Measurements from ENCODE around the gene GPR161. TPM values are rescaled to one million over a fixed set of nuclear protein-coding genes. Genes with fewer than 3 reads are reported as not detected.

The GPR161 gene
- total and polyA plus RNA-seq, 8 donors, result 1.1 to 8.1 (median 4.2) TPM

GRCh38 chr1:168083456-168084325 lies 53.0 kb downstream of the GPR161 start:
- intact Hi-C loops (cut with DNase I; ENCODE audit: low total_unique reads), result no loop called here
- no peaks in the 10 kb centered on the region for H3K9me3 ChIP-seq
- H3K36me3 ChIP-seq, result peaks cover 0 to 6% (median 5%) of the 10 kb centered on the region in 4 donors
- no peak for DNase-seq
- H3K27me3 ChIP-seq, result no peaks in the 10 kb centered on the region
- H3K4me3 ChIP-seq, result no peak overlapping the region
- peaks cover 0 to 36% (median 19%) of the 10 kb centered on the region in 4 donors for H3K4me1 ChIP-seq
- TF ChIP-seq CTCF (IDR thresholded peaks at IDR 0.05) (no peak), EP300 (IDR thresholded peaks at IDR 0.05) (no peak), POLR2A (IDR thresholded peaks at IDR 0.05) (no peak), POLR2AphosphoS5 (IDR thresholded peaks at IDR 0.05) (no peak)
- H3K27ac ChIP-seq, result peak overlapping the region in 1 of 5 donors; percentile 64
- 78 to 88% (median 81%) methylated on average over 7 of the region's 7 CpGs for WGBS, 5 donors

- peaks cover 2 to 21% (median 19%) of the 10 kb centered on the region in 4 donors for H3K36me3 ChIP-seq
- peaks cover 0 to 36% (median 19%) of the 10 kb centered on the region in 4 donors for H3K4me1 ChIP-seq
- intact Hi-C loops (cut with DNase I; ENCODE audit: low total_unique reads), result no loop called here
- no peaks in the 10 kb centered on the region for H3K27me3 ChIP-seq
- peak overlapping the region in 3 of 5 donors; percentile 22 to 50 (median 40) for H3K27ac ChIP-seq
- no peak for TF ChIP-seq POLR2A (IDR thresholded peaks at IDR 0.05)
- TF ChIP-seq CTCF (IDR thresholded peaks at IDR 0.05), result peak in 5 of 7 experiments; percentile 68 to 86 (median 84)
- TF ChIP-seq POLR2AphosphoS5 (IDR thresholded peaks at IDR 0.05), result peak in 1 of 3 donors; percentile 41
- no peak for TF ChIP-seq EP300 (IDR thresholded peaks at IDR 0.05)
- H3K4me3 ChIP-seq, result no peak overlapping the region
- no peaks in the 10 kb centered on the region for H3K9me3 ChIP-seq
- DNase-seq, result peak; percentile 74 to 88
- 43 to 49% (median 44%) methylated on average over 8 of the region's 8 CpGs for WGBS, 5 donors
These were observed 54.5 kb downstream of the GPR161 start for GRCh38 chr1:168082008-168082876.

GRCh38 chr1:168081373-168082007 lies 55.2 kb downstream of the GPR161 start:
- H3K27ac ChIP-seq, result peak overlapping the region in 4 of 5 donors; percentile 11 to 50 (median 31)
- no peak for DNase-seq
- intact Hi-C loops (cut with DNase I; ENCODE audit: low total_unique reads), result no loop called here
- peak in 1 of 3 donors; percentile 5 for TF ChIP-seq POLR2AphosphoS5 (IDR thresholded peaks at IDR 0.05)
- TF ChIP-seq EP300 (IDR thresholded peaks at IDR 0.05), result no peak
- no peak overlapping the region for H3K4me3 ChIP-seq
- H3K36me3 ChIP-seq, result peaks cover 3 to 28% (median 27%) of the 10 kb centered on the region in 4 donors
- H3K27me3 ChIP-seq, result no peaks in the 10 kb centered on the region
- WGBS, 5 donors, result 57 to 73% (median 69%) methylated on average over 4 of the region's 4 CpGs
- H3K4me1 ChIP-seq, result peaks cover 0 to 36% (median 19%) of the 10 kb centered on the region in 4 donors
- H3K9me3 ChIP-seq, result no peaks in the 10 kb centered on the region

GRCh38 chr1:168079761-168080160 lies 57.0 kb downstream of the GPR161 start:
- Histone ChIP-seq H3K27ac (no peak overlapping the region), H3K9me3 (no peaks in the 10 kb centered on the region), H3K4me3 (no peak overlapping the region), H3K27me3 (no peaks in the 10 kb centered on the region), H3K4me1 (peaks cover 0 to 24% (median 9%) of the 10 kb centered on the region in 4 donors), H3K36me3 (peaks cover 3 to 46% (median 44%) of the 10 kb centered on the region in 4 donors)
- intact Hi-C loops (cut with DNase I; ENCODE audit: low total_unique reads), result no loop called here
- TF ChIP-seq POLR2A (IDR thresholded peaks at IDR 0.05) (no peak), CTCF (IDR thresholded peaks at IDR 0.05) (no peak), POLR2AphosphoS5 (IDR thresholded peaks at IDR 0.05) (no peak), EP300 (IDR thresholded peaks at IDR 0.05) (no peak)
- no peak for DNase-seq
